Mammary epithelial cell (primary cell): Measurements from ENCODE around the gene LYRM4.

Experiments used
- EZH2 ChIP-seq: IDR thresholded peaks from 2 replicates; pipeline ENCODE4 v1.6.1; 2012; ENCODE audit warnings: low read length, inconsistent platforms, borderline replicate concordance
- TF ChIP-seq, protein P1 (sequence below), 2 donors: IDR thresholded peaks in 1 of 2; conservative IDR thresholded peaks in 1 of 2; 2 replicates each; pipeline ENCODE4 v1.5.1; 2011 to 2012; ENCODE audit warnings: inconsistent platforms in 2 of 2, low read length in 2 of 2, mild to moderate bottlenecking in 2 of 2, control low read depth in 1 of 2, low read depth in 1 of 2; ENCODE audit not compliant: insufficient read depth in 1 of 2; ENCODE audit errors: extremely low read depth in 1 of 2

DNA sequence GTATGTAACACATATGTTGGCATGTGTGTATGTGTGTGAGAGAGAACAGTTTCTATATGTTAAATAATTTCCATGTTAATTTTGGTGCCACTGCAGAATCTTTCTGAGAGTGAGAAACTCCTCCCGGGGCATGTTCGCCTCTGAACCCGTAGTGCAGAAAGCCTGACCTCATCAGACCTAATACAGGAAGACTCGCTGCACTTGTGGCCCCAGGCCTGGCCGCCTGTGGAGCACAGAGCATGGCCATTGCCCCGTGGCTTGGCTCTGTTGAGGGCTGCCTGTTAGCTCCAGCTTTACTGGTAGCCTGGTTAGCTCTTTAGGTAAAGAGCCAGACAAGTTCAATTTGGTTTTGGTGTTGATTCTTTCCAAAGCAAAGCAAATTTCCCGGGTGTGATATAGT, 26.0 kb upstream of the LYRM4 start:
- no peak for TF ChIP-seq EZH2
- TF ChIP-seq, protein P1, sequence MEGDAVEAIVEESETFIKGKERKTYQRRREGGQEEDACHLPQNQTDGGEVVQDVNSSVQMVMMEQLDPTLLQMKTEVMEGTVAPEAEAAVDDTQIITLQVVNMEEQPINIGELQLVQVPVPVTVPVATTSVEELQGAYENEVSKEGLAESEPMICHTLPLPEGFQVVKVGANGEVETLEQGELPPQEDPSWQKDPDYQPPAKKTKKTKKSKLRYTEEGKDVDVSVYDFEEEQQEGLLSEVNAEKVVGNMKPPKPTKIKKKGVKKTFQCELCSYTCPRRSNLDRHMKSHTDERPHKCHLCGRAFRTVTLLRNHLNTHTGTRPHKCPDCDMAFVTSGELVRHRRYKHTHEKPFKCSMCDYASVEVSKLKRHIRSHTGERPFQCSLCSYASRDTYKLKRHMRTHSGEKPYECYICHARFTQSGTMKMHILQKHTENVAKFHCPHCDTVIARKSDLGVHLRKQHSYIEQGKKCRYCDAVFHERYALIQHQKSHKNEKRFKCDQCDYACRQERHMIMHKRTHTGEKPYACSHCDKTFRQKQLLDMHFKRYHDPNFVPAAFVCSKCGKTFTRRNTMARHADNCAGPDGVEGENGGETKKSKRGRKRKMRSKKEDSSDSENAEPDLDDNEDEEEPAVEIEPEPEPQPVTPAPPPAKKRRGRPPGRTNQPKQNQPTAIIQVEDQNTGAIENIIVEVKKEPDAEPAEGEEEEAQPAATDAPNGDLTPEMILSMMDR (conservative IDR thresholded peaks at IDR 0.05 in 1 of 2, IDR thresholded peaks at IDR 0.05 in 1 of 2; ENCODE audit: extremely low read depth in 1 of 2, insufficient read depth in 1 of 2, low read depth in 1 of 2, low read length in 2 of 2), result no peak
